Left cardiac atrium (tissue), 4 donors: ENCODE results near the gene BTBD2. TPM values are rescaled to one million over a fixed set of nuclear protein-coding genes. Genes with fewer than 3 reads are reported as not detected.
A peak's percentile ranks its signal among the peaks of the same experiment; 100 is the strongest.

Experiments
- ATAC-seq, 2 donors: fragments of 200-7000 bp; cut with Tn5 transposase; one replicate each; pipeline ENCODE4 v1.9.1; 2020; ENCODE audit warnings: mild to moderate bottlenecking in 2 of 2, moderate library complexity in 2 of 2
- DNase-seq: peaks from one replicate; pipeline ENCODE4 v3.0.0-alpha.2; 2020
- intact Hi-C, 2 donors: fragments of 100-400 bp; cut with DNase I; formaldehyde crosslinking; loops; one replicate each; pipeline versions ENCODE4 v1.14.1 to v1.15.1; 2022 to 2023
- total RNA-seq, 2 donors: library from RNA; stranded (reverse); fragmentation: NEBNext Ultra II Directional; extraction: Animal tissue kit (Norgen Biotek cat#: 25700); gene quantifications; one replicate each; pipeline ENCODE4 v1.2.1, GENCODE V29; 2021
- donor health status: DM: no; HTN: yes; CAD: no.
- donor health status: DM: no; HTN: yes; CAD: no; lungs with severe emphysema.
- donor health status: DM: yes; HTN: yes; CAD: no.
- donor health status: Dilated cardiomyopathy.

BTBD2 gene
- total RNA-seq, 2 donors from 2014 or later, result 51.4 to 54.3 TPM

DNA sequence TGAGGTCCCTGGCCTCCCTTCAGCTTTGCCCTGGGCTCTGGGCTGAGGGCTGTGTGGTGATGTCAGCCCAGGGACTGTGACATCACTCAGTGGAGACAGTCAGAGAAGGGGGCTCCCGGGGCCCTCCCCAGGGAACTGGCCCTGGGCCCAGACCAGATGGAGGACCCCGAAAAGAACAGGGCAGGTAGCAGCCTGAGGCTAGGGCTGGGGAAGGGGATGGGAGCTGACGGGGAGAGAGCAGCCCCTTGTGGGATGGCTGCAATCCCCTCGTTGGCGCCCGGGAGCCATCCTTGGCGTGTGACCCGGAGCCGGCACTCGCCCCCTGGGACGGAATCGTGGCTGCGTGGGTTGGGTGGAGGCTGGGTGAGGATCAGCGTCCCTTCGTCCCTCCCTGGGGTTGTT is 61.0 kb downstream of the BTBD2 start:
- no peak for DNase-seq
- ATAC-seq, result no peak
- intact Hi-C loops, result no loop called here

DNA sequence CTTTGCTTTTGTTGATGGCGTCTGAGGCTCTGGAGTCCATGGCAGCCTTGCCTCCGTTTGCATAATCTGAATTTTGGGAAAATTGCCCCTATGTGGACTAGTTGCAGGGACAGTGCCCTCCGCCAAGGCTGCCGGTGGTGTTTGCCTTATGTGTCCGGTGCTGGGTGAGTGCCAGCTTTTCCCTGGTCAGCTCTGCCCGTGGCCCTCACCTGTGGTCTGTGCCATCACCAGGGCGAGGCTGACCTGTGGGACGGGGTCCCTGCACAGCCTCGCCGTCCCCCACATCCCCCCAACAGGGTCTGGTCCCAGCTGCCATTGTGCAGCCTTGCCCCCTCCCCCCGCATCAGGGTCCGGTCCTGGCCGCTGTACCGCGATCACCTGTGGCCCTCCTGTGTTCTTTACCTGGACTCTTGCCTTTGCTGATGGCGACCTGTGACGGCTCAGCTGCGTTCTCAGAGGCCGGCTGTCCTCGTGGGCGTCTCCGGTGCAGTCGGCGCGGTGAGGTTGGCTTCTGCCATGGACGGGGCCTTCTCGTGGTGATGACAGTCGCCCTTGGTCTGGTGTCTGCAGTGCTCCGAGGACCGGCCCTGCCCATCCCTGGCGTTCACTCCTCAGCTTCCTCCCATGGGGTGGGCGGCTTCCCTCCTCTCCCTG is 61.9 kb downstream of the BTBD2 start:
- no peak for DNase-seq

DNA sequence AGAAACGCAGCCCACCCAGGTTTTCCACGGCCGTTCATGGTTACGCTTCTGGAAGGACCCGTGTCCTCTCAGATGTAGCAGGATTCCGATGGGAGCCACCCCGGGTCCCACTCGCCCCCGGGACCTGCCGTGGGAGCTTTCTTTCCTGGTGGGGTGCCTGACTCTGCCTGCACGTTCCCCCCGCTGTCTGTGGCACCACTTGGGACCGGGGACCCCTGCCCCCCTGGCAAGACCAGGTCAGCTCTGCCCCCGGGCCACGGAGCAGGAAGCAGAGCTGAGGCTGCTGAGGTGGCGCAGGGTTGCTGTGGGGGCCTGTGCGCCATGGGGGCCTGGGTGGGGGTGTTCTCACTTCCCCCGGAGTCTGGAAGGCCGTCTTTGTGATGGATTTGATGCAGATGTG is 62.5 kb downstream of the BTBD2 start:
- DNase-seq (no peak), ATAC-seq (no peak)
- intact Hi-C loops, result no loop called here

More for the DNA sequence above, 61.9 kb downstream of the BTBD2 start:
- no peak for ATAC-seq
- intact Hi-C loops, result no loop called here

DNA sequence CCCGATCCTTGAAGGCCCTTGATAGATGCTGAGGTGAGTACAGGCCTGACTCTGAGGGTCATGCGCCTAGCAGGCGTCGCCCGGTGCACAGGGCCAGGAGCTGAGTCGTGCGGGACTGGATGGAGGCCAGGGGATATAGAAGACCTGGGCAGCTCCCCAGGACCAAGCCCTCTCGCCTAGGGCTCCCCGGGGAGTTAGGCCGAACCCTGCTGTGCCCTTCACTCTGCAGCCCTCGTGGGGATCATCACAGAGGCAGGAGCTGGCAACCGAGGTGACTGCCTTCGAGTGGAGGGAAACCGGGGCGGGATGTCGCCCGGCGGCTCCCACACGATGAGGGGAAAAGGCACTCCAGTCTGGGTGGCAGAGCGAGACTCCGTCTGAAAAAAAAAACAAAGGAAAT is 62.9 kb downstream of the BTBD2 start:
- intact Hi-C loops, result no loop called here
- DNase-seq, result no peak

DNA sequence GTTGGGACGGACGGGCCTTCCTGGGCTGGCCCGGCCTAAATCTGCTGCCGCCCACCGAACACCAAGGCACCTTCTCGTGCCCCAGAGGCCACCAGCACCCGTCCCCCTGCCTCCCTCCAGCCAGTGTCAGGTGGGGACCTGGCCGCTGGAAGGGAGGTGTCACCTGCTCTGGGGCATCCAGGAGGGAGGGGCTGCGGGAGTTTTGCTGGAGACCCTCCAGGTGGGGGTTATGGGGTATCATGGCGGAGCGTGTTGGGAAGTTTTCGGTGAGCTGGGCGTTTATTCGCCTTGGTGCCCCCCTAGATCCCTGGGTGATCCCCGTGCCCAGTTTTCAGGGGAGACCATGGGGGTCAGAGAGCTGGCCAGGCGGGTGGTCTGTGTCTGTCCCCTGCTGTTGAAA is 64.9 kb downstream of the BTBD2 start:
- ATAC-seq (no peak), DNase-seq (no peak)
- intact Hi-C loops, result no loop called here

More for the DNA sequence above, 62.9 kb downstream of the BTBD2 start:
- ATAC-seq, result no peak

DNA sequence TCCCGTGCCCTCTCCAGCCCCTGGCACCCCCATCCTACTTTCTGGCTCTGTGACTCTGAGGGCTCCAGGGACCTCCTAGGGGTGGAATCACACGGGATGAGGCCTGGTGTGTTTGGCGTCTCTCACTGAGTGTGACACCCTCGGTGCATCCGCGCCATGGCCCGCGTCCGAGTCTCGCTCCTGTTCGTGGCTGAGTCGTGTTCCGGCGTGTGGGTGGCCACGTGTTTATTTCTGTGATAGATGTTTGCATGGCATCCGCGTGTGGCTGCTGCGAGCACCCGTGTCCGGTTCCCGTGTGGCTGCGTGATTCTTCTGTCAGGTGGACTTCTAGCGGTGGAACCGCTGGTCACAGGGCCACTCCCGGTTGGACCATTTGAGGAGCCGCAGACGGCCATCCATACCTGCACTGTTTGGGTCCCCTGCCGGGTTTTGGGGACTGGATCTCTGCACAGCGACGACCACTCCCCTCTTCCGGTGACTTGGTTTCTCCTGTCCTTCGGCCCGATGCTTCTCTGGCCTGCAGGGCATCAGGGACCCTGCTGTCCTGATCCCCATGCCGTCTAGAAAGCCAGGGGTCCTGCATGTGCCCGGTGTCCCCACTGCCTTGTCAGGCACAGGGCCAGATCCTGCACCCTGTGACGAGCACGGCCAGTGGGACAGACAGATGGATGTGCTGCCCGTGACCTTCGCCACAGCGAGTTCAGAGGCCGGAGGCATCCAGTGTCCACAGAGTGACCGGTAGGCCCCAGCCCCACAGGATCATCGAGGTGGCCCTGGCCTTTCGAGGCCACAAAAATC is 66.0 kb downstream of the BTBD2 start:
- intact Hi-C loops, result no loop called here
- DNase-seq, result no peak

DNA sequence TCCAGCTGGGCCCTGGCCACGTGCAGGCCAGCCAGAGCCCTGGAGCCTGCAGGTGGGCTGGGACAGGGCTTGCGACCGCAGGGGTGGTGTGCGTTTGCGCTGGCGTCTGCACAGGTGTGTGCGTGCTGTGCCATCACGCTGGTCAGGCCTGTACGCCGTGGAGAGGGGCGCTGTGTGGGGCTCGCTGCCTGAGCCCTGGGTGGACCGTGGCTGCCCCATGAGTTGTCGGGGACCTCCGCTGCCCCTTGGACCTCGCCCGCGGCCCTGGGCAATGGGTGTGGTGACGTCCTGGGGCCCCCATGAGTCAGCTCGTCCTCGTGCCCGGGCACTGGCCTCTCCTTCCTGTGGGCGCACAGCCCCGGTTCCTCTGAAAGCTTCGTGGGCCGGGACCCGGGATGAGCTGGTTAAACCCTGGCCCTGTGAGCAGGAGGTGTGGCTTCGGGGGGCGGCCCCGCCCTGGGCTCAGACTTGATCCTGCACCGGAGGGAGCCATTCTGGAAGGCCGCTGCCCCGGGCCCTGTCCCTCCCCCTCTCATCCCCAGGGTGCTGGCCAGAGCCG is 67.8 kb downstream of the BTBD2 start:
- intact Hi-C loops, result no loop called here
- DNase-seq (no peak), ATAC-seq (no peak)

More for the DNA sequence above, 66.0 kb downstream of the BTBD2 start:
- no peak for ATAC-seq

DNA sequence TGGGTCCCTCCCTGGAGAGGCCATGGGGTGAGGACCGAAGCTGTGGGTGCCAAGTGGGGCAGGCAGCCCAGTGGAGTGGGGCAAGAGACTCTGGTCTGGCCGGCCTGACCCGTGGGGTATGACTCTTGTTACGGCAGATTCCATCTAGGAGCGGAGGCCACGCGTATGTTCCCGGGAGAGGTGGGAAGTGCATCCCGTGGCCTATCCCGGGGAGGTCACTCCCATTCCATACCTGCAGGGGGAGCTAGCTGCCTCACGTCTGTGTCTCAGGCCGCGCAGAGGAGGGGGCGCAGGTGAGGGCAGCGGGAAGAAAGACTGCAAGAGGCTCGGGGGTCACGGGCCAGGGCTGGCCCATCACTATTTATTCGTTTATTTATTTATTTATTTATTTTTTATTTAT is 69.6 kb downstream of the BTBD2 start:
- DNase-seq, result peak; percentile 51
- ATAC-seq, result peak in 1 of 2 donors; percentile 25
- intact Hi-C loops, result no loop called here

DNA sequence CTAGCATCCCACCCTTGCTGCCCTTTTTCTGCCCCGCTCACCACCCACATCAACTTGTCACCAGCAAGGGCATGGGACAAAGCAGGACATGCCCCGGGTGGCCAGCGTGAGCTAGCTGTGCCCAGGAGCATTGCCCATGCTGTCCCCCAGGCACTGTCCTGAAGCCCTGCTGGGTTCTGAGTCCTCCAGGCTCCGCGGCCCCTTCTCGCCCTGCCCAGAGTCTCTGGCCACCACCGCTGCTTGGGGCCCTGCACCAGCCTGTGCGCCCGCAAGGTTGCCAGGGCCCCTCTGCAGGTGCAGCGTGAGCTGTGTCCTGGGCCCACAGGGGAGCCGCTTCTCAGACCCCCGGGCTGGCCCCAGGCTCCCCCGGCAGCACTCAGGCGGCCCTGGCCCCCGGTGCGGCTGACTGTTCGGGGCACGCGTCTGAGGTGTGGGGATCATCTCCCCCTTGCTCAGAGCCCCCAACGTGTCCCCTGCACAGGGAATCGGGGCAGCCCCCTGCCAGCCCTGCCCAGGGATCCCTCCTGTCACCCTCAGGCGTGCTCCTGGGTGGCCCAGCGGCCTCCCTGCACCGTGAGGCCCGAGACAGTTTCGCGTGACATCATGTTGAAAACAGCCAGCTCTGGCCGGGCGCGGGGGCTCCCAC is 70.5 kb downstream of the BTBD2 start:
- DNase-seq, result no peak
- intact Hi-C loops, result no loop called here
- ATAC-seq, result no peak

DNA sequence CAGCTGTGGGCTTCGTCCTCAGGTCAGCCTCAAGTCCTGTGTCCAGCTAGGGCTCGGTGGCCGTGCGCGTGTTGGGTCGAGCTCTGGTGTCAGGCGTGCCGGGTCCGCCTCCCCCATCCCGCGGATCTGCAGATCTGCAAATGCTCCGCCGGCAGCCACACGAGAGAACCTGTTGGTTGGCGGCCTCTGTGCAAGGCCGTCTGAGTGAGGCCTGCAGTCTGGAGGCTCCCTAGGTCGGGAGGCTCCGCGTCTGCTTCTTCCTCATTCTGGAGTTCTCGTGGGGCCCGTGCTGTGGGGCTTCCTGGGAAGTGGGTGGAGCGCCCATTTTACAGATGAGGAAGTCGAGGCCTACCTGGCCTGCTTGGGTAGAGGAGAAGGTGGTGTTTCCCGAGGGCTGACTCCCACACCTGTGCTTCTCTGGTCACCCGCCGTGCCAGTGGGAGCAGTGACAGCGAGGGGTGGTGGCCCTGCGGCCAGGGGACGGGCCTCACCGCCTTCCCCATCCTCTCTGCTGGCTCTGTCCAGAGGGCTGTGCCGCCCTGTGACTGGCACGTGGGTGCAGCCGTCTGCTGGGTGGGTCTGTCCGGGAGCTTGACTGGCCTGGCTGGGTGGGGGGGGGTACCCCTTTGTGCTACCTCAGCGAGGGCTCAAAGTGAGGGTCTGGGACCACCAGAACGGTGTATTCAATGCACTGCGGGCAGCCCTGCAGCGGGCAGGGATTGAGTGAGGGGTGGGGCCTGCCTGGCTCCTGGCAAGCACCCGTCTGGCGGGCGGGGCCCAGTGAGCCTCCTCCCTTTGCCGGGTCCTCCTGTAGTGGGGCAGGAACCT is 71.2 kb downstream of the BTBD2 start:
- ATAC-seq (no peak), DNase-seq (no peak)
- intact Hi-C loops, result no loop called here

DNA sequence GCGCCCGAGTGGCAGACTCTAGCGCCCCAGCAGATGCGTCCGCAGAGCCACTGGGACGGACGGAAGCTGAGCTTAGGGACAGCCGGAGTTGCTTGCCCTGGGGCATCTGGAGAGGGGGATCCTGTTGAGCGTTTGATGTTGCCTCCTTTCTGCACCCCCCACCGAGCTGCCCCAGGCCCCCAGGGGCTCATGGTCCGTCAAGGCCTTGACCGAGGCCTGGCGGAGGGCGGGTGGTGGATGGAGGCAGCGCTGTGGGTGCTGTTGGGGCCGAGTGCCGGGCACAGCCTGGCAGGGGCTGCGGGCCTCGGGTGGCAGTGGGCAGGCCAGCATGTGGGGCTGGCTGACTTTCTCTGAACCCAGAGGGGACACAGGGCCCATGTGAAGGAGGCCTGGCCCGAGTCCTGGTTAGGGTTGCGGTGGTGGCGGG is 71.8 kb downstream of the BTBD2 start:
- intact Hi-C loops, result no loop called here
- DNase-seq (no peak), ATAC-seq (no peak)

DNA sequence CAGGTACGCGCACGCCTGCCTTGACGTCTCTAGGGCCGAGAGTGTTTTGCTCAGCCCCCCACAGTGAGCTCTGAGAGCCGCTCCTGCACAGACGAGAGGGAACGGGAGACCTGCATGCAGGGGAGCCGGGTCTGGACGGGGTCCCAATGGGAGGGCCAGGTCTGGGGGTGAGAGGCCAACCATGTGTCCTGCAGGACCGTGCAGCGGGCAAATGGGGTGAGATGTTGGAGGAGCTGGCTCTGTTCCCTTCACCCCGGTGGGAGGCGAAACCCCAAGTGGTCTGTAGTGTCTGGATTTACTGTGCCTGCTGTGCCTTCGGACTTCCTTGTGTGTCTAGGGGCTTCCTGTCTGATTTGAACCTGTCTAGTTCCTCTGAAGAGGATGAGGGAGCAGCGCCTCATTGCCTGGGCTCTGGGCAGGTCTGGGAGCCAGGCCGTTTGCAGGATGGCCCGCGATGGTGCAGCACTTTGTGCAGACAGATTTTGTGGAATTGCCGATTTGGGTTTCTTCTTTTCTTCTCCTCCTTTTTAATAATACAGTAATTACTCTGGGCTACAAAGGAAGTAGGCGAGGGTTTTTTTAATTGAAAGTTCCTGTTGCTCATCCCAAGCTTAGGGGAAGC is 72.5 kb downstream of the BTBD2 start:
- intact Hi-C loops, result no loop called here
- no peak for ATAC-seq
- DNase-seq, result no peak

DNA sequence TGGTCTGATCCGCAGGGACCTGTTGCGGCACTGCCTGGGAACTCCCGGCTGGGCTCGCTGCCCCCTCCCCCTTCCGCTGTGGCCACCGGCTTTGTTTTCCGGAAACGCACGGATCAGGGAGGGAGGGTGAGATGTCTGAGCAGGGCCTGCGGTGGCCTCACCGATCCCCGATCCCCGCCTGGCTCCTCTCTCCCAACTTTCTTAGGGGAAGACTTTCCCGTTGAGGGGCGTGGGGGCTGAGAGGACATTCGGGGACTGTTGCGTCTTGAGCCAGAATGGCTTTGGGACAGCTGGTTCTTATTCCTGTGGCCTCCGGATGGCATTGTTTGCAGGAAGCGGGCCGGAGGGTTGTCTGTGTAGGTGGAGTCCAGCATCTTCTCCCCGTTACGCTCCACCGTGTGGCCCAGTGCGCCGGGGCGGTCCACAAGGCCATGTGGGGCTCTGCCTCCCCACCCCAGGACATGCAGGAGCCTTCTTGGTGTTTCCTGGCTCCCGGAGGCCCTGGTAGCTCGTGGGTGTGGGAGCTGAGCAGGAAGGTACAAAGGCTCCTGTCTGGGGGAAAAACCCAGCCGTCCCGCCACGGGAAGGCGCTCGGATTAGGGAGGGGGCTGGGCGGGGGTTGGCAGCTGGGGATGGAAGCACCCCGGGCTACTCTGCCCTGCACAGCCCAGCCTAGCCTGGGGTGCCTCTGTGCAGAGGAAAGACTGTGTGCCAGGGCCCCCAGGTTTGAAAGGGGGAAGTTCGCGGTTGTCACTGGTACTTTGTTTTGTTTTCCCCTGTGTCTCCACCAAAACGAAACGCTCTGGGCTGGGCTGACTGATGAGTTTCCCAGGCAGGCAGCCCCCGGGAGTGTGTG is 73.2 kb downstream of the BTBD2 start:
- intact Hi-C loops, result no loop called here
- ATAC-seq (peak; percentile 35 to 44), DNase-seq (peak; percentile 72)

DNA sequence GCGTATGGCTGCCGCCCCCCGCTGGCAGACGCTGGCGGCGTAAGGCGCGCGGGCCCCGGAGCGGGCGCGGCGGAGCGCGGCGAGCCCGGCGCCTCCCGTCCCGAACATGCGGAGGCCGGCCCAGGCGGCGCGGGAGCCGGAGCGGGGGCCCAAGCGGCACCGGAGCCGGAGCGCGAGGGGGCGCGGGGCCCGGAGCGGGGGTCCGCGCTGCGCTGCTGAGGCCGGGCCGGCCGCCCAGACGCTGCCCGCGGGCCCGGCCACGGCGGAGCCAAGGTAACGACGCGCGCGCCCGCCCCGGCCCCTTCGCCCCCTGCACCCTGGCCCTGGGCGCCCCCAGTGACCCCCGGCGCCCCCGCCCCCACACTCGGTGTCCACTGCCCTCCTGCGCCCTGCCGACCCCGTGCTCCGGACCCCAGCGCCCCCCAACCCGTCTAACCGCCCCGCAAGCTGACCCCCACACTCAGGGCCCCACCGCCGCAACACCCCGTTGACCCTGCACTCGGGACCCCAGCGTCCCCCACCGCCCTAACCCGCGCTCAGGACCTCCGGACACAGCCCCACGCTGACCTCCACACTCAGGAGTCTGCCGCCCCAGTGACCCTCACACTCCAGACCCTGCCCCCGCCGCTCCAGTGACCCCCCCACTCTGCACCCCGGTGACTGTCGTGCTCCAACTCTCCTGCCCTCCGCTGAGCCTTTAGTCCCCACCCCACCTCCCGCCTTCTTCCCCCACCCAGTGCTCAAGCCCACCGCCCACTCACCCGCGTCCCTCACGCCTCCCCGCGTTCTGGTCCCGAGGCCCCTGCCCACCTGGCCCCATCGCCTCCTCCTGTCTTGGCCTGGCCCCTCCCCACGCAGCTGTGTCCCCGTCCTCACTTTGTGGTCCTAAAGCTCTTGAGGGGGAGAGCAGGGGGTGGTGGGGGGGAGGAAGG is 74.1 kb downstream of the BTBD2 start, which contains the start of gene CSNK1G2:
CSNK1G2 (plus strand) TSS at position 27 of the 932 bp plus-strand sequence. CDS start 28,601 bp downstream, outside the sequence.
- ATAC-seq (peak in 1 of 2 donors; percentile 0), DNase-seq (peak; percentile 42)
- intact Hi-C loops, result no loop called here

DNA sequence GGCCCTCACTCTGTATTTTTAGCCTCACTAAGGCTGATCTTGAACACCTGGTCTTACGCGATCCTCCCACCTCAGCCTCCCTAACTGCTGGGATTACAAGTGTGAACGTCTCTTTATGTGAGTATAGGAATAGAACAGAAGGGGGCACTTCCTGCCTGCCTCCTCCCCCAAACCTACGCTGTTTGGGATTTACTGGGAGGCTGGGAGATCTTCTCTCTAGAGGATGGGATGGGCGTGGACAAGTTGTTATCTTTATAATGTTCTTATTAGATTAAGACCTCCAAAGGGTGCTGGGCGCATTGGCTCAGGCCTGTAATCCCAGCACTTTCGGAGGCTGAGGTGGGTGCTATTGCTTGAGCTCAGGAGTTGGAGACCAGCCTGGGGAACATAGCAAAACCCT is 77.4 kb downstream of the BTBD2 start:
- intact Hi-C loops, result no loop called here
- DNase-seq (no peak), ATAC-seq (no peak)

DNA sequence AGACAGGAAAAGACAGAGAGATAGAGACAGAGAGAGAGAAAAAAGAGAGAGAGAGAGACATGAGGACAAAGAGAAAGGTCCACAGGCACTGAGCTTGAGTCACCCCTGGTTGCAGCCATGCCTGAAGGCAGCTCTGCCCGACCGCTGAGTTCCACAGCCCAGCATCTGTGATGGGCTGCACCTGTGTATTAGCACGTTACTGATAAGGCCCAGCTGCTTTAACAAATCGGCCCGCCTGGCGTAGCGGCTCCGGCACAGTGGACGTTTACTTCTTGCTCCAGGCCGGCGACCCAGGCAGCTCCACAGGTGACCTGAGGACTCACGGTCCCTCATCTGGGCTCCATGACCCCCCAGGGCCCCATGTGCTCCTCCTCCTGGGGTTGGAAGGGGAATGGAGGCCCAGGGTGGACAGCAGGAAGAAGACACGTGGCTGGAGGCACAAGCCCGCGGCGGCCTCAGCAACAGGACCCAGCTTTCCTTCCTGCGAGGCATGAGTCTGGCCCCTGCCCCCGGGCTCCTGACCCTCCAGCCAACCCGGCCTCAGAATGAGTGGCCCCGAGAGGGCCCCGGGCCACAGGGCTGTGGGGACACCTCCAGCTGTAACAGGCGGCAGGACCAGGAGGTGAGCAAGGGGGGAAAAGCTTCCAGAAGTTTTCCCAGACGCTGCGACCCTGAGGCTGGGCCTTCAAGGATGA is 78.5 kb downstream of the BTBD2 start:
- intact Hi-C loops, result no loop called here
- no peak for ATAC-seq
- no peak for DNase-seq
